ENCODE data around the gene LRRC37A3.
A peak's percentile ranks its signal among the peaks of the same experiment; 100 is the strongest.
"Not testable (repeated sequence)": the region's sequence is repeated elsewhere in the genome, so short reads cannot be mapped to it uniquely, and the experiment has no call there.

LRRC37A3 gene

DNA sequence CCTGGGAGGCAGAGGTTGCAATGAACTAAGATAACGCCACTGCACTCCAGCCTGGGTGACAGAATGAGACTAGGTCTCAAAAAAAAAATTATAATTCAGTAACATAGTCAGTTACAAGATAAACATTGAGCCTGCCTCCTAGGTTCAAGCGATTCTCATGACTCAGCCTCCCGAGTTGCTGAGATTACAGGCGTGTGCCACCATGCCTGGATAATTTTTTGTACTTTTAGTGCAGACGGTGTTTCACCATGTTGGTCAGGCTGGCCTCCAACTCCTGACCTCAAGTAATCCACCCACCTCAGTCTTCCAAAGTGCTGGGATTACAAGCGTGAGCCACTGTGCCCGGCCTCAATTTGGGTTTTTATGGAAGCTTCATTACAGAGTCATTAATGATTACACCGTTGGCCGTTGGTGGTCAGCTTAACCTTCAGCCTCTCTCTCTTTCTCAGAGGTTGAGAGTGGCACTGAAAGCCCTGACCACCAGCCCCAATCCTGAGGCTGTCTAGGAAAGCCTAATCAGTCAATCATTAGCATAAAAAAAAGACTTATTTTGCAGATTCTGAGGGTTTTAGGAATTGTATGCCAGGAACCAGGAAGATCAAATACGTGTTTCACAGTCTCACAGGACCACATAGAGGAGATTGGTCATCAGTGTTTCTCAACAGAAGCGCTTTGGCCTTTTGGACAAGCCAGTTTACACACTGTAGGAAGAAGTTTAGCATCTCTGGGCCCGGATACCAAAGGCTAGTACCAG lies 1.3 kb upstream of the LRRC37A3 start:
- Histone ChIP-seq H3K27me3 (ENCODE audit: control insufficient read depth, insufficient read depth, low read length) (no peaks in the 10 kb centered on the region), H3K27ac (ENCODE audit: low read depth, low read length) (no peak overlapping the region), H3K9ac (ENCODE audit: low read length) (no peak overlapping the region), H3K36me3 (ENCODE audit: control insufficient read depth, insufficient read depth, low read length) (no peaks in the 10 kb centered on the region), H3K4me3 (ENCODE audit: low read length) (peak overlapping the region; percentile 79), H3K4me1 (ENCODE audit: control insufficient read depth, insufficient read depth, low read length) (no peaks in the 10 kb centered on the region)

DNA sequence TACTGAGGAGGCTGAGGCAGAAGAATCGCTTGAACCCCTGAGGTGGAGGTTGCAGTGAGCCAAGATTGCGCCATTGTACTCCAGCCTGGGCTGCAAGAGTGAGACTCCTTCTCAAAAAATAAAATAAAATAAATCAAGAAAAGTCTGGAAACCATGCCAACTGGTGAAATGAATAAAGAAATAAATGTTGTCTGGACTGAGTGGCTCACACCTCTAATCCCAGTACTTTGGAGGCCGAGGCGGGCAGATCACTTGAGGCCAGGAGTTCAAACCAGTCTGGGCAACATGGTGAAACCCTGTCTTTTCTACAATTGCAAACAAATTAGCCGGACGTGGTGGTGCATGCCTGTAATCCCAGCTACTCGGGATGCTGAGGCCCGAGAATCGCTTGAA lies 744 bp upstream of the LRRC37A3 start:
- no peaks in the 10 kb centered on the region for H3K27me3 ChIP-seq (ENCODE audit: control insufficient read depth, insufficient read depth, low read length)
- H3K4me3 ChIP-seq (ENCODE audit: low read length): peak overlapping the region; percentile 79
- H3K36me3 ChIP-seq (ENCODE audit: control insufficient read depth, insufficient read depth, low read length): no peaks in the 10 kb centered on the region
- H3K4me1 ChIP-seq (ENCODE audit: control insufficient read depth, insufficient read depth, low read length): no peaks in the 10 kb centered on the region
- no peak overlapping the region for H3K9ac ChIP-seq (ENCODE audit: low read length)
- H3K27ac ChIP-seq (ENCODE audit: low read depth, low read length): no peak overlapping the region

DNA sequence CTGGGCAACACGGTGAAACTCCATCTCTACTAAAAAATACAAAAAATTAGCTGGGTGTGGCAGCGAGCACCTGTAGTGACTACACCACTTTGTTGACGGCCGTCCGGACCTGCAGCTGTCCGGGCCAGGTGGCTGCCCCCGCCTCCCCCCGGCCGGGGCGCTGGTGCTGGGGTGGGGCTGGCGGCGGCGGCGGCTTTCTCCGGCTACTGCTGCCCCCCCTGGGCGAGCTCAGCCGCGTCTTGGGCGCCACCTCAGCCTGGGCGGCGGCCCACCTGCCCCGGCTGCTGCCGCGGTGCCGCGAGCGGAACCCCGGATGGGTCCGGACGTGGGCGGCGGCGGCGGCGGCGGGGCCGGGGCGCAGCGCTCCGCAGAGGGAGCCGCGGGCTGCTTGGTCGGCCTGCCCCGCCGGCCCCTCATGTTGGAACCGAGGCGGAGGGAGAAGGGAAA lies 413 bp downstream of the LRRC37A3 start:
- peak overlapping the region; percentile 88 for H3K27ac ChIP-seq (ENCODE audit: low read depth, low read length)
- not testable (repeated sequence) for H3K4me1 ChIP-seq (ENCODE audit: control insufficient read depth, insufficient read depth, low read length); H3K9ac ChIP-seq (ENCODE audit: low read length); H3K27me3 ChIP-seq (ENCODE audit: control insufficient read depth, insufficient read depth, low read length); H3K36me3 ChIP-seq (ENCODE audit: control insufficient read depth, insufficient read depth, low read length)
- peak overlapping the region; percentile 56 for H3K4me3 ChIP-seq (ENCODE audit: low read length)

DNA sequence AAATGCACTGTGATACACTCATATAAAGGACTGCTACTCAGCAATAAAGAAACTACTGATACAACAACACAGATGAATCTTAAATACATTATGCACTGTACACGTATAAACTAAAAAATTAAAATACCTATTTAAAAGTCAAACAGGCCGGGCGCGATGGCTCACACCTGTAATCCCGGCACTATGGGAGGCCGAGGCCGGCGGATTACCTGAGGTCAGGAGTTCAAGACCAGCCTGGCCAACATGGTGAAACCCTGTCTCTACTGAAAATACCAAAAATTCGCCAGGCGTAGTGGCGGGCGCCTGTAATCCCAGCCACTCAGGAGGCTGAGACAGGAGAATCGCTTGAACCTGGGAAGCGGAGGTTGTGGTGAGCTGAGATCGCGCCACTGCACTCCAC lies 1.7 kb downstream of the LRRC37A3 start:
- not testable (repeated sequence) for H3K4me1 ChIP-seq (ENCODE audit: control insufficient read depth, insufficient read depth, low read length); H3K36me3 ChIP-seq (ENCODE audit: control insufficient read depth, insufficient read depth, low read length); H3K9ac ChIP-seq (ENCODE audit: low read length); H3K4me3 ChIP-seq (ENCODE audit: low read length); H3K27me3 ChIP-seq (ENCODE audit: control insufficient read depth, insufficient read depth, low read length); H3K27ac ChIP-seq (ENCODE audit: low read depth, low read length)

DNA sequence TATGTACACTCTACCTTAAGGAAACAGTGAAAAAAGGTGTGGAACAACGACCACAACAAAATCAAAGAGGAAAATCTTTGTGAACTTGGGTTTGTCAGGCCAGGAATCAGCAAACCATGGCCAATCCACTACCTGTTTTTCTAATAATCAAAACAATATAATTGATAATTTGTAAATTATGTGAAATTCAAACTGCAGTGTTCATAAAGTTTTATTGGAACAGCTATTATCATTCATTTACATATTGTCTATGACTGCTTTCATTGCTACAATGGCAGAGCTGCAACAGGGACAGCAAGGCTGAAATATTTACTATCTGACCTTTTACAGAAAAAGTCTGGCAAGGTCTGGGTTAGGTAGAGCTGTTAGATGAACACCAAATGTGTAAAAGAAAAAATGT lies 4.0 kb downstream of the LRRC37A3 start:
- H3K9ac ChIP-seq (ENCODE audit: low read length); H3K4me3 ChIP-seq (ENCODE audit: low read length); H3K27ac ChIP-seq (ENCODE audit: low read depth, low read length); H3K36me3 ChIP-seq (ENCODE audit: control insufficient read depth, insufficient read depth, low read length); H3K27me3 ChIP-seq (ENCODE audit: control insufficient read depth, insufficient read depth, low read length); H3K4me1 ChIP-seq (ENCODE audit: control insufficient read depth, insufficient read depth, low read length): not testable (repeated sequence)

DNA sequence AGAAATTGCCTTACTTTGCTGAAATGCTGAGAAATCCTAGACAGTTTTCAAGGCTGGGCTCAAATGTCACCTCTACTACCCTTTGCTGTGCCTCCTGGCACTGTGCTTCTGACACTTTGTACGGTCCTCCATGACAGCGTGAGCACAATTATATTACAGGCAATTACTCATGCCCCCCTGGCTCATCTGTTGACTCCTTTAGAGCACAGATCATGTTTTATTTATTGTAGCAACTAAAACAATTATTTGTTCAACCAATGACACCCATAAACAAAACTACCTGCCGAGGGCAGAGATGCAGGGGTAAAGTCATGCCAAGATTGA lies 9.1 kb downstream of the LRRC37A3 start:
- H3K27ac ChIP-seq (ENCODE audit: low read depth, low read length); H3K27me3 ChIP-seq (ENCODE audit: control insufficient read depth, insufficient read depth, low read length); H3K9ac ChIP-seq (ENCODE audit: low read length); H3K4me3 ChIP-seq (ENCODE audit: low read length); H3K4me1 ChIP-seq (ENCODE audit: control insufficient read depth, insufficient read depth, low read length); H3K36me3 ChIP-seq (ENCODE audit: control insufficient read depth, insufficient read depth, low read length): not testable (repeated sequence)

DNA sequence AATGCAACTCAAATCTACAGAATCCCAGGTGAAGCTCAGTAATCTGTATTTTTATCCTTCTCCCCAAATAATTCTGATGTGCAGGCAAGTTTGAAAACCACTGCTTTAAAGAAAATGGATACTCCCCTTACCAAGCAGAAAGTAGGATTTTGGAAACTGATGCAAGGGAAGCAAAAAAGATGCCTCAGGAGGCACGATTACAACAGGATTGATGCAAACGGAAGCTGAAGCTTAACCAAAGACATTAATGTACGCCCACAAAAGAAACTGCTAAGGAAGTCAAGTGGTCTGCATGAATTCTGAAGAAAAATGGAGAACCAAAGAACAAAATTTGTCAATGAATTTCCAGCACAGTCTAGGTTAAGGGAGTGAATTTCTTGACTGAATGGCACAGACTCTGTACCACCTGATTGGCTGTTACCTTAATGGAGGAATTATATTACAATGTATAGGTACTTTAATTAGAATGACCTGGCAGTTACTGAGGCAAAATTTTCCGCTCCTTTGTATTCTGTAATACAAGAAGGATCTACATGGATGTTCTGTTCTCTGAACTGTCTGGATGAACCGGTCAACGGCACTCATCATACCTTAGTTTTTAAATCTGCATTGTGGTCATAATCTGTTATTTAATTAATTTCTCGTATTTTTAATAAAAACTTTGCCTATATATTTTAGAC lies 9.6 kb downstream of the LRRC37A3 start:
- not testable (repeated sequence) for H3K4me1 ChIP-seq (ENCODE audit: control insufficient read depth, insufficient read depth, low read length); H3K27me3 ChIP-seq (ENCODE audit: control insufficient read depth, insufficient read depth, low read length); H3K27ac ChIP-seq (ENCODE audit: low read depth, low read length); H3K9ac ChIP-seq (ENCODE audit: low read length); H3K4me3 ChIP-seq (ENCODE audit: low read length); H3K36me3 ChIP-seq (ENCODE audit: control insufficient read depth, insufficient read depth, low read length)

DNA sequence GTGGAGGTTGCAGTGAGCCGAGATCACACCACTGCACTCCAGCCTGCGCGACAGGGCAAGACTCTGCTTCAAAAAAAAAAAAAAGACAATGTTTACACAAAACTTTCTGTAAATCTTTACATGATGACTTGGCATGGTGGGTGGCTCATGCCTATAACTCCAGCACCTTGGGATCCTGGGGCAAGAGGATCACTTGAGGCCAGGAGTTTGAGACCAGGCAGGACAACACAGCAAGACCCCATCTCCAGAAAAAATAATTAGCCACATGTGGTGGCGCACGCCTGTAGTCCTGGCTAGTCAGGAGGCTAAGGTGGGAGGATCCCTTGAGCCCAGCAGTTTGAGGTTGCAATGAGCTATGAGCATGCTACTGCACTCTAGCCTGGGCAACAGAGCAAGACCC lies 15.2 kb downstream of the LRRC37A3 start:
- H3K27ac ChIP-seq (ENCODE audit: low read depth, low read length); H3K4me3 ChIP-seq (ENCODE audit: low read length); H3K4me1 ChIP-seq (ENCODE audit: control insufficient read depth, insufficient read depth, low read length); H3K27me3 ChIP-seq (ENCODE audit: control insufficient read depth, insufficient read depth, low read length); H3K36me3 ChIP-seq (ENCODE audit: control insufficient read depth, insufficient read depth, low read length); H3K9ac ChIP-seq (ENCODE audit: low read length): not testable (repeated sequence)

DNA sequence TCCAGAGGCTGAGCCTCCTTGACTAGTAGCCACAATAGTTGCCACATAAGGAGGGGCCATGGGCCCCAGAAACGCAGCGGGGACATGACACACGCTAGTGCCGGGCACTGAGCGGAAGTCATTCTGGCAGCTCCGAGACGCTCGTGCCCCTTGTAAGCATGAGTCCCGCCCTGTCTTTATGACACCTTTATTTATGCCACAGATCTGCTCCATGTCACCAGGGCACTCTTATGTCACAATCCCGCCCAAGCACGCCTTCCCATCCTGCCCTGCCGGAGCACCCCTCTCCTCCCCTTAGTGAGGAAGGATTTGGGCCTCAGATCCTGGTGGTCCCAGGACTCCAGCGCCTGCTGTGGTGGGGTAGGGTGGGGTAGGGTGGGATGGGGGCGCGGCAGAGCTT lies 22.1 kb downstream of the LRRC37A3 start:
- H3K9ac ChIP-seq (ENCODE audit: low read length); H3K4me3 ChIP-seq (ENCODE audit: low read length); H3K27me3 ChIP-seq (ENCODE audit: control insufficient read depth, insufficient read depth, low read length); H3K36me3 ChIP-seq (ENCODE audit: control insufficient read depth, insufficient read depth, low read length); H3K4me1 ChIP-seq (ENCODE audit: control insufficient read depth, insufficient read depth, low read length); H3K27ac ChIP-seq (ENCODE audit: low read depth, low read length): not testable (repeated sequence)

DNA sequence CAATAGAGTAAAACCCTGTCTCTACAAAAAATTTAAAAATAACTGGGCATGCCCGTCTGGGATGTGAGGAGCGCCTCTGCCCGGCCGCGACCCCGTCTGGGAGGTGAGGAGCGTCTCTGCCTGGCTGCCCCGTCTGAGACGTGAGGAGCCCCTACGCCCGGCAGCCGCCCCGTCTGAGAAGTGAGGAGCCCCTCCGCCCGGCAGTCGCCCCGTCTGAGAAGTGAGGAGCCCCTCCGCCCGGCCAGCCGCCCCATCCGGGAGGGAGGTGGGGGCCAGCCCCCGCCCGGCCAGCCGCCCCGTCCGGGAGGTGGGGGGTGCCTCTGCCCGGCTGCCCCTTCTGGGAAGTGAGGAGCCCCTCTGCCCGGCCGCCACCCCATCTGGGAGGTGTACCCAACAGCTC lies 45.1 kb downstream of the LRRC37A3 start:
- not testable (repeated sequence) for H3K4me1 ChIP-seq (ENCODE audit: control insufficient read depth, insufficient read depth, low read length); H3K4me3 ChIP-seq (ENCODE audit: low read length); H3K9ac ChIP-seq (ENCODE audit: low read length); H3K27ac ChIP-seq (ENCODE audit: low read depth, low read length); H3K27me3 ChIP-seq (ENCODE audit: control insufficient read depth, insufficient read depth, low read length); H3K36me3 ChIP-seq (ENCODE audit: control insufficient read depth, insufficient read depth, low read length)

DNA sequence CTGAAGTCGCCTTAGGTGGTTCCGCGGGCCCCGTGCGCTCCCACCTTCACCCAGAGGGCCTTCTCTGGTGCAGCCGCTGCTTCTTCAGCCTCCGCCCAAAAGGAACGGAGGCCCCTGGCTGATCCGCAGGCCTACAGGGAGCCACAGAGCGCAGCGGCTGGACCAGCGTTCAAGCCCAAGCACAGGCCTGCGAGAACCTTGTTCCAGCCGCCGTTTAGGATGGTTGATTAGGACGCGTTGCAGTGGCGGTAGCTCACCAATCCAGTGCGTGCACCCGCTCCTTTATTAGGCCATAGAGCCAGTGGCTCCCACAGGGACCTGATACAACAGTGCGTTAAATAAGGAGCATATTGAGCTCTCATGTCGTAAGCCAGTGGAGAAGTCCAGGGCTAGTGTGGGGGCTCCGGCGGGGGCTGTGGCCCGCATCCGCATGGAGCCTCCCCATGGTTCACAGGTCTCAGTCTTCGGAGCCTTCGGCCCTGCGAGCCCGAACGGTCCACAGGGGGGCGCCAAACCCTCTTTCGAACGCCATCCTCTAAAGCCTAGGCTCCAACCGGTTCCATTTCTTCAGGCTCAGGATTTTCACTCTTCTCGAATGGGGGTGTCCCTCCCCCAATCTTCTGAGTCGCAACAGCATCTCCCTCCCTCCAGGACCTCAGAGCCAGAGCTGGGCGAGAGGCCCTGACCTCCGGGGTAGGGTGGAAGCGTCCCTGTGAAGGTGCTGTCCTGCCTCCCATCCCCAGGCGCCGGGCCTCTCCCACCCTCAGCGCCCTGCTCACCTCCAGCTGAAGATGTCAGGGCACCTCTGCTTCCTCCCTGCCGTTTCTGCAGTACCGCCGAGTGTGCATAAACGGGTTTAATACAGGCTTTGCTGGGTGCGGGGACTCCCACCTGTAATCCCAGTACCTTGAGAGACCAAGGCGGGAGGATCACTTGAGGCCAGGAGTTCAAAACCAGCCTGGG lies 71.5 kb downstream of the LRRC37A3 start:
- not testable (repeated sequence) for H3K27me3 ChIP-seq (ENCODE audit: control insufficient read depth, insufficient read depth, low read length); H3K9ac ChIP-seq (ENCODE audit: low read length); H3K4me3 ChIP-seq (ENCODE audit: low read length); H3K27ac ChIP-seq (ENCODE audit: low read depth, low read length); H3K36me3 ChIP-seq (ENCODE audit: control insufficient read depth, insufficient read depth, low read length); H3K4me1 ChIP-seq (ENCODE audit: control insufficient read depth, insufficient read depth, low read length)

DNA sequence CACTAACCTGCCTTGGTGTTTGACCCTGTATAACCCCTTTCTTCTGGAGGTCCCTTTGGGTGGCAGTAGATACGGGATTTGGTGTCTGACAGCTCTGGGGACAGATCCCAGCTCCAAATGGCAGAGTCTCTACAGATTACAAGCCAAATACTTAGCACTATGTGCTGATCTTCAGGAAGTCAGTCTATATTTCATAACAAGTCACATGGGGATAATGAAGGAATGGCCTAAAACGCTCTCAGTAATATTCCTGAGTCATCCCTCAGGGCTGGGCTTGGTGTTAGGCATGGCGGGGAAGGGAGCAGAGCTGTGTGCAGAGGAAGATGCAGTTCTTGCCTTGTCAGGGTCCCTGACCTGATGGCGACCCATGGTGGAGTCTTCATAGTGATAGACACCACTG lies 72.4 kb downstream of the LRRC37A3 start:
- not testable (repeated sequence) for H3K4me1 ChIP-seq (ENCODE audit: control insufficient read depth, insufficient read depth, low read length); H3K27ac ChIP-seq (ENCODE audit: low read depth, low read length); H3K9ac ChIP-seq (ENCODE audit: low read length); H3K27me3 ChIP-seq (ENCODE audit: control insufficient read depth, insufficient read depth, low read length); H3K36me3 ChIP-seq (ENCODE audit: control insufficient read depth, insufficient read depth, low read length); H3K4me3 ChIP-seq (ENCODE audit: low read length)
